HG02970 (cell line): ENCODE results near the gene SOST.
"Not testable (repeated sequence)": the region's sequence is repeated elsewhere in the genome, so short reads cannot be mapped to it uniquely, and the experiment has no call there.

Source experiments
- ATAC-seq: cut with Tn5 transposase; IDR thresholded peaks from one replicate; pipeline ENCODE4 v1.9.1; 2021; ENCODE audit warnings: mild to moderate bottlenecking, moderate library complexity, moderate number of reproducible peaks; ENCODE audit not compliant: unreplicated experiment, low FRiP score

Gene SOST

GRCh38 chr17:43758497-43759174 is at the start of gene SOST:
Gene SOST (minus strand): TSS chr17:43758791. CDS start chr17:43758741, 50 bp downstream.
- no peak for ATAC-seq

- no peak for ATAC-seq
Measured at GRCh38 chr17:43808076-43808475, 49.5 kb upstream of the SOST start.

GRCh38 chr17:43805117-43805516 is 46.5 kb upstream of the SOST start:
- ATAC-seq: no peak

GRCh38 chr17:43803758-43804157 is 45.2 kb upstream of the SOST start:
- no peak for ATAC-seq

GRCh38 chr17:43801844-43802243 is 43.3 kb upstream of the SOST start:
- ATAC-seq: no peak

GRCh38 chr17:43800736-43801135 is 42.1 kb upstream of the SOST start:
- no peak for ATAC-seq

GRCh38 chr17:43799047-43799446 is 40.5 kb upstream of the SOST start:
- no peak for ATAC-seq

- not testable (repeated sequence) for ATAC-seq
Measured at GRCh38 chr17:43798024-43798423, 39.4 kb upstream of the SOST start.

GRCh38 chr17:43792668-43793067 is 34.1 kb upstream of the SOST start:
- ATAC-seq: not testable (repeated sequence)

- ATAC-seq: no peak
Measured at GRCh38 chr17:43791589-43791988, 33.0 kb upstream of the SOST start.

GRCh38 chr17:43790311-43790940 is 31.8 kb upstream of the SOST start:
- no peak for ATAC-seq

GRCh38 chr17:43789482-43789881 is 30.9 kb upstream of the SOST start:
- ATAC-seq: no peak

- ATAC-seq: no peak
Measured at GRCh38 chr17:43788540-43788939, 29.9 kb upstream of the SOST start.

GRCh38 chr17:43787728-43788127 is 29.1 kb upstream of the SOST start:
- ATAC-seq: no peak

GRCh38 chr17:43784628-43785101 is 26.1 kb upstream of the SOST start:
- ATAC-seq: no peak

- ATAC-seq: no peak
Measured at GRCh38 chr17:43784068-43784467, 25.5 kb upstream of the SOST start.

GRCh38 chr17:43782913-43783680 is 24.5 kb upstream of the SOST start:
- no peak for ATAC-seq

- no peak for ATAC-seq
Measured at GRCh38 chr17:43780135-43780534, 21.5 kb upstream of the SOST start, which contains the start of gene CFAP97D1. Gene CFAP97D1 (plus strand): TSS chr17:43780435. CDS start chr17:43780463, 28 bp downstream.

- ATAC-seq: no peak
Measured at GRCh38 chr17:43779145-43780125, 20.8 kb upstream of the SOST start.
